ENCODE results near the gene CHD3.

The CHD3 gene

GRCh38 chr17:7903154-7904103 is 14.8 kb downstream of the CHD3 start:
- DNase-seq, result no peak

GRCh38 chr17:7909089-7909488 is 20.5 kb downstream of the CHD3 start:
- no peak for DNase-seq

GRCh38 chr17:7910281-7910680 is 21.7 kb downstream of the CHD3 start:
- DNase-seq, result no peak

DNA sequence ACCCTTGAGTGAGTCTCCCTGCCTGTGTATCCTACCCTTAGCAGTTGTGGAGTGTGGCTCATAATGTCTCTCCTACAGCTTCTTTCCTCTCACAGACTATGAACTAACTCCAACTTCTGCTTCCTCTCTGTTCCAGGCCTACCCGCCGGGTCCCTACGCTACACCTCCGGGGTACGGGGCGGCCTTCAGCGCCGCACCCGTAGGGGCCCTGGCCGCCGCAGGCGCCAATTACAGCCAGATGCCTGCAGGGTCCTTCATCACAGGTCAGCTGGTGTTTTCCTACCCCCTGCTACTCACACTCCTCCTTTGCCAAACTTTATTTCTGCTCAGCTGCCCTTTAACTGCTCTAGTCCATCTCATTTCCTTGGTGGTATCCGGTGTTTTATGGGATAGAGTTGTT is 22.1 kb downstream of the CHD3 start:
- no peak for DNase-seq

DNA sequence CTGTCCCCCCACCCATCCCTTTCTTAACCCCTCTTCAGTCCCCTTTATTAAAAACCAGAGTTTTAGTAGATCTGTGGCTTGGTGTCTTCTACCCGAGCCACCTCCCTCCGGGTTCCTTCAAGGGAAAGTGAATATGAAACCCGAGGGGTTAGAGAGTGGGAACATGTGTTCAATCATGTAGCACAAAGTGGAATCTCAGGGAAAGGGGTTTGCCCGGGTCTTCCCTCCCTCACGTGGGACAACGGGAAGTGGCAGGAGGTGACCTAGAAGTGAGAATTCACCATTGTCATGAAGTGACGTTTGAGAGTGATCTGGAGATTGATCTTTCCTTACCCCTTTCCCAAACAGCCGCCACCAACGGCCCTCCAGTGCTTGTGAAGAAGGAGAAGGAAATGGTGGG is 22.5 kb downstream of the CHD3 start:
- DNase-seq, result no peak

DNA sequence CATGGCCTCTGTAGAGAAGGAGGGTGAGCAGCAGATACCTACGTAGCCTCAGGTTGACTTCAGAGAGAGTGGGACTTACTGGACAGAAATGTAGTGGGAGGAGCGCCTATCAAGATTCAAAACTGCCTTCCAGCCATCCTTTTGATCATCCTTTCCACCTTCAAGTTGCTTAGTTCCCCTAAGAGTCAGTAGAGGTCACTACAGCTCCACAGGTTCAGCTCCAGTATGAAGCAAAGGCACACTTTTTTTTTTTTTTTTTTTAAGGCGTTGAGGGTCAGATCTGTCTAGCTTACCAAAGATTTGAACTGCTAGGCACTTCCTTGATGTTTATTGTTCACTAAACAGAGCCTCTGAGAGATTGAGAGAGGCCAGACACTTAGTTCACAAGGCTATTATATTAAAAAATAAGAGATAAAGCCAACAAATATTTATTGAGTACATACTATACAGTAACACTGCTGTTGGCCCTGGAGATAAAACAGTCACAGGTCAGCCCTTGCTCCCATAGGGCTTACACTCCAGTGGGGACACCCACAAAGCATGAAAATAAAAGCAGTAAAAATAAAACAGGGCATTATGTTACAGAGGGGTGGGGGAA is 24.4 kb downstream of the CHD3 start:
- peak; percentile 75 for DNase-seq

DNA sequence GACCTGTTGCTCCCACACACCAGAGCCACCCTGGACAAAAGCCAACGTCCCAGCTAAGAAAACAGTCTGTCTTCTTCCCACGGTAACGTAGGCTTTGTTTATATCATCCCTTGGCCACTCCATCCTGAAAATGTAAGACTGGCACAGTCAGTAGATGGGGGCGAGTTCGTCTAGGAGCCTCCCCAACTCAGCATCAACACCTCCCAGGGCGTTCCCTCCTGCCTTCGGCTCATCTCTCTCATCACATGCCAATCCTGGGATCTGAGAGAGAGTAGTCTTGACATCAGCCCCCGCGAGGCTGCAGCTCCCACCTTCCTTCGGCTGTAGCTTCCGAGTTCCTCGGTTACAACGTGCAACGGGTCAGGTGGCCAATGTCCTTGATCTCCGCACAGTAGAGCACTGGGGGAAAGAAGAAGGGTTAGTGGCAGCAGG is 26.6 kb downstream of the CHD3 start:
- DNase-seq, result peak; percentile 39

GRCh38 chr17:7915611-7916384 is 27.2 kb downstream of the CHD3 start, which contains the start of gene RNF227:
RNF227 (minus strand) TSS chr17:7916289; CDS start chr17:7916195, 94 bp downstream.
- DNase-seq, result peak; percentile 97

DNA sequence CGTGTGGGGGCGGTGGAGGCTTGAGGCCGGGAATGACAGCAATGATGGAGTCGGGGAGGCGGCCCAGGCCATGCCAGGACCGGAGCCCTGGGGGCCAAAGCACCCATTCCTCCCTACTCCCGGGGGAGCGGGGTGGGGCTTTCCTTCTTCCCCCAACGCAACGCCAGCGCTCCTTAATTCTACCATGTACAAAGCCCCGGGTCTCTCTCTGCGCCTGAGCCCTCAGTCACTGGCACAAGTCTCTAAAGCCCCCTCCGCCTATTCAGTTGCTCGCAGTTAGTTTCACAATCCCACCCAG is 27.7 kb downstream of the CHD3 start:
- no peak for DNase-seq

- DNase-seq, result peak; percentile 36
Observed at GRCh38 chr17:7916808-7917207, 28.2 kb downstream of the CHD3 start.

DNA sequence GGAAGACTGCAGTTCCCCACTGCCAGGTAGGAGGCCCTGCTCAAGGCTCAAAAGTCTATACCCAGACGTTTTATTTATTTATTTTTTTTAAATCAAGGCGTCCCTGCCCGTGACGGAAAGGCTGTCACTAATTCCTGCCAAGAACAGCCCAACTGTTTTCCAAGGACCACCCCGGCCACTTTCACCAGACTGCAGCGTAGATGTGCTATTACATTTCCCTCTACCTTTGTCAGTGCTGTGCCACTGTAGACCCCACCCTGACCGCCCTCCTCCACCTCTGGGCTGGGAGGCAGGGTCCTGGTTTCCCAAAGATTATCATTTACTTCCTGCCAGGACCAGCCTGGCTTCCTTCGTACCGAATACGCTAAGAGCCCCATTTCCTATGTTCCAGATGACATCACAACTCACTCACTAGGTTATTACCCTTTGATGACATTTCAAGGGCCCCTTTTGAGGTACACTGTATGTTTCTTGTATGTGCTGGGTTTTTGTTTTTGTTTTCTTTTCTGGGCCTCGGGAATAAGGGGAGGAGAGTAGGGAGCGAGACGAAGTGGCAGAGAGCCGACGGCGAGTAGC is 33.8 kb downstream of the CHD3 start:
- DNase-seq, result no peak

DNA sequence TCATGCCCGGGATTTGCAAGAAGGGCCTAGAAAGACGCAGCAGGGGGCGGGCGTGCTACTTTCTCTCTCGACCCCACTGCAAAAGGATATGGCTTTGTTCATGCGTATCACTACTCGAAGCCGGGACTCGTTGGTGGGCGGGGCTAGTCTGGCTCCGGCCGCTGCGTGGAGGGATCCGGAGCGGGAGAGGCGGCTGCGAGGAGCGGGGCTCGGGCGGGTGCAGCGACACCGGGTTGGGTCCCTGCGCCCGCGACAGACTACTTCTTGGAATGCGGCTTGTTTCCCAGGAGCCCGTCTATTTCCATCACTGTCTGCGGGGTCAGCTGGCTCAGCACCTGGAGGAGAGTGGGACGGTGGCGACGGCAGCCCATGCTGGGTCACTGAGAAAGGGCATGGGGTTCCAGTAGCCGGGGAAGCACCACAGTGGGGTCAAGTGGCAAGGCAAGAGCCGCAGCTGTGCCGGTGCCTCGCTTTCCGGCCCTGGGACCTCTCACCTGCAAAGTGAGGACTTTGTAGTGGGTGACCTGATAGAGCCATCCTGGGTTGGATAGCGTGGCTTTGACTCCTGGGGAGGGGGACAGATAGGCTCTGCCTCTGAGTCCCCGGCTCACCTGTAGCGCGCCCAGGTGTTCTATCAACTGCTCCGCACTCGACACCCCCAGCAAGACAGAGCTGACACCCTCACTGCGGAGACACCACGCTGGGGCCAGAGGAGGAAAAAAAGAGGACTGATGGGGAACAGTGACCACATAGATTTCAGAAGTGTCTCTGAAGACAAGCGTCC is 34.4 kb downstream of the CHD3 start:
- peak; percentile 83 for DNase-seq

DNA sequence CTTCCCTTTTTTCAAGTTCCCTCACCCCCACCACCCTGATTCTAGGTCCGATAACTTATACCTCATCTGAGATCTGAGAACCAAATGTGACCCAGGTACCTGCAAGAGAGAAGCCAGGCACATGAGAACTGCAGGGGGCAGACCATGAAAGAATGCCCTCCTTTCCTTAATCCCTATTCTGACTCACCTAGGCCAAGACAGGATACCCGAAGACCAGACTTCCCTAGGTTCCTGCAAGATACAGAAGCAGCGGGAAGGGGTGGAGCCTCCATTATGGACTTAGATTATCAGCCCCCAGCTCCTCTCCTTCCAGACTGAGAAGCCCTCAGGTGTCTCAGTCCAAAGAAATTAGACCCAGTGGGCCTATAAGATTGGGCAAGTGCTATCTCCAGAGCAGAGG is 39.0 kb downstream of the CHD3 start:
- DNase-seq, result no peak

GRCh38 chr17:7929158-7930023 is 40.8 kb downstream of the CHD3 start, which contains the start of gene KCNAB3:
KCNAB3 (minus strand) TSS chr17:7929856; CDS start chr17:7929435, 421 bp downstream.
- peak; percentile 74 for DNase-seq

DNA sequence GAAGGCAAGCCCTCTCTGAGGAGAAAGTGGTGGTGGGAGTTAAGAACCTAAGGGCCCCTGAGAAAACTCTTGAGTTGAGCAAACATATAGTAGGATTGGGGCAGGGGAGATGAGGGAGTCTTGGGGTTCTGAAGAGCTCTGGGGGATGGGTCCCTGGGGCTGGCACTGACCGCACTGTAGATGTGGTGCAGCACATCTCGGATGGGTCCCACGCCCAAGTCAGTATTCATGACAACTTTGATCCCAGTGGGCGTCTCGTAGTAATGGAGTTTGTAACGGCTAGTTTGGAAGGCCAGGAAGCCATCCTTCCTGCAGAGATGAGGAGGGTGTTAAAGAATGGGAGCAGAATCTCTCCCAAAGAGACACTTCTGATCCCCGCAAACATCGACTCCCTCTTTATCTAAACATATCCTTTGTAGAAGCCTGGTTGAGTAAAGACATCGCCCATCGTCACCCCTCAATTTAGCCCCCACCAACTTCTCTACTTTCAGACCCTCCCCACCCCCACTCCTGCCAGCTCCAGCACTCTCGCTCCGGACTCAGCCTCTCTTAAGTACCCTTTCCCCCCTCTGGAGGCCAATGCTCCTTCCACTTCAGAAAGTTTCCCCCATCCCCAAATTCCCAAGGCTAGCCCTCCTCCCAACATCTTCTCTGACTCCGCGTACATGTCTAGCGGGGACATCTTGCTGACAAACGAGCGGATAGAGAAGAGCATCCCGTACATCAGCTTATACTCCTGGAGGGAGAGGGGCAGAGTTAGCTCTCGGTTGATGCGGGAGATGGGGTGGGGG is 42.4 kb downstream of the CHD3 start:
- DNase-seq, result no peak

GRCh38 chr17:7931709-7932482 is 43.3 kb downstream of the CHD3 start, which contains the start of the genes CNTROB and TRAPPC1:
CNTROB (plus strand) TSS chr17:7932206; CDS start chr17:7933080, 874 bp downstream.
TRAPPC1 (minus strand) TSS chr17:7931946; CDS start chr17:7931829, 117 bp downstream.
- DNase-seq, result peak; percentile 99

DNA sequence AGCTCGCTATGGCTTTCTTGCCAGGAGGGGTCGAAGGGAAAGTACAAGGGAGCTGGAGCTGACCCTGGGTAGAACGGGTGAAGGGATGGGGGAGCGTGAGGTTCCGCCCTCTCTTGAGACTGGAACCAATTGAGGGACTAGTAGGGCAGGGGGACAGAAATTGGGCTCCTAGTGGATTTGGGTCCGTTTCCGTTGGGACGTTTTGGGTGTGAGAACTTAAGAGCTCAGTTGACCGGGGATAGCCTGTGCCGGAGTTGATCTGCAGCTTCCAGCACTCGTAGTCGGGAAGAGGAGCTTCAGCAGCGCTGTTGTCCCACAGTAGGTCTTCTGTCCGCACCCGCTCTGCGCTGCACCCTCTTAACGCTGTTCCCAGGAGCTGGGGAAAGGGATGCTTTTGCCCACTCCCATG is 43.9 kb downstream of the CHD3 start:
- DNase-seq, result peak; percentile 11

- DNase-seq, result peak; percentile 57
Observed at GRCh38 chr17:7932949-7933348, 44.4 kb downstream of the CHD3 start.

- DNase-seq, result no peak
Observed at GRCh38 chr17:7935859-7936258, 47.3 kb downstream of the CHD3 start.

Measured in fibroblast of upper back skin (primary cell).